Measurements from ENCODE around the gene EPB42.
"Not testable (repeated sequence)": the region's sequence is repeated elsewhere in the genome, so short reads cannot be mapped to it uniquely, and the experiment has no call there.

EPB42 gene

DNA sequence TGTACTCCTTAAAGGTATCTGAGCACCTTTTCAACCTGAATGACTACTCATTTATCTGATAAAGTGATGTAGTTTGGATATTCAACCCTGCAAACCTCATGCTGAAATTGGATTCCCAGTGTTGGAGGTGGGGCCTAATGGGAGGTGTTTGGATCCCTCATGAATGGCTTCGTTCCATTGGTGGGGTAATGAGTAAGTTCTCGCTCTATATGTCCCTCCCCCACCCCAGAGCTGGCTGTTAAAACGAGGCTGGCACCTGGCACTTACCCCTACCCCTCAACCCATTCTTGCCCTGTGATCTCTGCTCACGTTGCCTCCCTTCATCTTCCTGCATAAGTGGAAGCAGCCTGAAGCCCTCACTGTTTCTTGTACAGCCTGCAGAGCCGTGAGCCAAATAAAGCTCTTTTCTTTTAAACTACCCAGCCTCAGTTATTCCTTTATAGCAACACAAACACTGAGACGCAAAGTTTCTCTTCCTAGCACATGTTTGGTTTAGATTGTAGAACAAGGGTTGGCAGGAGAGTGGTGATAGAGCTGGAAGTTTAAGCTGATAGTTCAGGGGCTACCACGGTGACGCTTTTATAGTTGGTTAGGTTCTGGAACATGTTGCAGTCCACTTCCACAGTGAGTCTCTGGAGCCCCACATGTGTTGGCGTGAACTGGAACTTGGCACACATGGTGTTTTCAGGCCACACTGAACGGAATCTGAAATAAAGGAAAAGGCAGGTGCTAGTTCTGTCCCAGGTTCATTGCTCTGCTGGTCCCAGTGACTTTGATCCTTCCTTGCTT, 23.9 kb downstream of the EPB42 start:
- Histone ChIP-seq H3K4me1 (ENCODE audit: insufficient read depth, low read length) (no peaks in the 10 kb centered on the region), H3K27ac (ENCODE audit: low read depth, low read length) (no peak overlapping the region), H3K9me3 (ENCODE audit: low read length) (no peaks in the 10 kb centered on the region), H3K9ac (ENCODE audit: low read length) (no peak overlapping the region), H3K4me3 (ENCODE audit: low read depth in 1 of 2, low read length in 2 of 2) (no peak overlapping the region), H3K36me3 (ENCODE audit: insufficient read depth, low read length) (peaks cover 45% of the 10 kb centered on the region), H3K27me3 (ENCODE audit: control insufficient read depth in 1 of 2, insufficient read depth in 2 of 2, low read length in 2 of 2) (no peaks in the 10 kb centered on the region)

DNA sequence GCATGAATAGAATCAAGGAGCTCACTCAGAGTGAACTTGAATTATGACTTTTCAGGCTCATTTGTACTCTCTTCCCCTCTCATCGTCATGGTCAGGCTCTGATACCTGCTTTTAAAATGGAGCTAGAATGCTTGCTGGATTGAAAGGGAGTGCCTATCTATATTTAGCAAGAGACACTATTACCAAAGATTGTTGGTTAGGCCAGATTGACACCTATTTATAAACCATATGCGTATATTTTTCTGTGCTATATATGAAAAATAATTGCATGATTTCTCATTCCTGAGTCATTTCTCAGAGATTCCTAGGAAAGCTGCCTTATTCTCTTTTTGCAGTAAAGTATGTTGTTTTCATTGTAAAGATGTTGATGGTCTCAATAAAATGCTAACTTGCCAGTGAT, 26.0 kb downstream of the EPB42 start:
- Histone ChIP-seq H3K9ac (ENCODE audit: low read length) (no peak overlapping the region), H3K36me3 (ENCODE audit: insufficient read depth, low read length) (peaks cover 65% of the 10 kb centered on the region)

DNA sequence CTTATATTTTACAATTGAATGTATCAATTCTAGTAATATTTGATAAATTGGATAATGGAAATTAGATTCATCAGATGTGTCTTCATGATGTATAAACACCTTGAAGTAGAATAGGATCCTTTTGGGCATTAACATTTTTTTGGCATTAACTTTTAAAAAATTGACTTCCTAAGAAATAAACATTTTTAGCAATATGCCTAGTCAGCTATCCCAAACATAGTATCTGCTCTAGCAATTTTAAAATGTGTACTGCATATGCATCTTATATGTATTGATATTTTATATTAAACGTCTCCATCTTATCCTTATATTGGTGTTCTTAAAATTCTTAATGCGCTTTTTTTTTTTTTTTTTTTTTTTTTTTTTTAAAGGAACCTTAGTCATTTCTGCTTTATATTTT, 27.1 kb downstream of the EPB42 start:
- Histone ChIP-seq H3K4me3 (ENCODE audit: low read depth in 1 of 2, low read length in 2 of 2) (no peak overlapping the region), H3K9ac (ENCODE audit: low read length) (no peak overlapping the region), H3K27ac (ENCODE audit: low read depth, low read length) (no peak overlapping the region), H3K4me1 (ENCODE audit: insufficient read depth, low read length) (no peaks in the 10 kb centered on the region), H3K36me3 (ENCODE audit: insufficient read depth, low read length) (peaks cover 71% of the 10 kb centered on the region), H3K9me3 (ENCODE audit: low read length) (no peaks in the 10 kb centered on the region), H3K27me3 (ENCODE audit: control insufficient read depth in 1 of 2, insufficient read depth in 2 of 2, low read length in 2 of 2) (no peaks in the 10 kb centered on the region)

More for the DNA sequence above, 26.0 kb downstream of the EPB42 start:
- no peak overlapping the region for H3K4me3 ChIP-seq (ENCODE audit: low read depth in 1 of 2, low read length in 2 of 2)
- H3K27me3 ChIP-seq (ENCODE audit: control insufficient read depth in 1 of 2, insufficient read depth in 2 of 2, low read length in 2 of 2) = no peaks in the 10 kb centered on the region
- H3K4me1 ChIP-seq (ENCODE audit: insufficient read depth, low read length) = no peaks in the 10 kb centered on the region
- no peaks in the 10 kb centered on the region for H3K9me3 ChIP-seq (ENCODE audit: low read length)
- no peak overlapping the region for H3K27ac ChIP-seq (ENCODE audit: low read depth, low read length)

DNA sequence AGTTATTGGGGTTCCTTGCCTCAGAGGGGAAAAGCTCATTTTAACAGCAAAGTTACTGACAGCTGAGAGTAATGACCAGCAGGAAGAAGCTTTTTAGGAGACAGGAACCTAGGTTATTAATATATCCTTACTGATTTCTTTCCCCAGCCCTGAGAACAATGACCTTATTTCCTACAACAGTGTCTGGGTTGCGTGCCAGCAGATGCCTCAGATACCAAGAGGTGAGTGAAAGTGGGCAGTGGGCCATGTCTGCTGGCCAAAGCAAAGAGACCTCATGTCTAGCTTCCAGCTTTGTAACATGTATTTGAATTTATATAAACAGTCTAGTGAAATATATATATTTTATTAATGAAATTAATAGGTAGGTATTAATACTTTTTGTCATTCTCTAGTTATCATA, 30.6 kb downstream of the EPB42 start:
- no peaks in the 10 kb centered on the region for H3K27me3 ChIP-seq (ENCODE audit: control insufficient read depth in 1 of 2, insufficient read depth in 2 of 2, low read length in 2 of 2)
- H3K4me1 ChIP-seq (ENCODE audit: insufficient read depth, low read length) = peaks cover 4% of the 10 kb centered on the region
- no peaks in the 10 kb centered on the region for H3K9me3 ChIP-seq (ENCODE audit: low read length)
- peaks cover 54% of the 10 kb centered on the region for H3K36me3 ChIP-seq (ENCODE audit: insufficient read depth, low read length)
- H3K4me3 ChIP-seq (ENCODE audit: low read depth in 1 of 2, low read length in 2 of 2) = no peak overlapping the region
- no peak overlapping the region for H3K9ac ChIP-seq (ENCODE audit: low read length)
- no peak overlapping the region for H3K27ac ChIP-seq (ENCODE audit: low read depth, low read length)

DNA sequence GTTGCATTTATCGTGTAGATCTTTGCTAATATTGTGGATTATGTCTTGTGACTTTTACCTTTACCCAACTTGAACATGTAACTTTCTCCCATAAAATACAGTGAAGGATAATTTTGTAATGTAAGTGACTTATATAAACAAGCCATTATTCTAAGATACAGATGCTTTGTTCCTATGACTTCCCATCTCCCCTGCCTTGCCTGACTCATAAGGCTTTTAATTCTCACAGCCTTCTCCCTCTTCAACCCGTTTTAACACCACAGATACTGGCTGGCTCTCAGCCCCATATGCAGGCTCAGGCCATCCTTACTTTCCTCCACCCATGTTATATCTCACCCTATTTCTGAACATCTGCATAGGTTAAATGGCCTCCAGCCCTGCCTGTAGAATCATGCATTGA, 31.5 kb downstream of the EPB42 start:
- H3K27me3 ChIP-seq (ENCODE audit: control insufficient read depth in 1 of 2, insufficient read depth in 2 of 2, low read length in 2 of 2) = no peaks in the 10 kb centered on the region
- no peak overlapping the region for H3K9ac ChIP-seq (ENCODE audit: low read length)
- H3K36me3 ChIP-seq (ENCODE audit: insufficient read depth, low read length) = peaks cover 45% of the 10 kb centered on the region
- H3K4me1 ChIP-seq (ENCODE audit: insufficient read depth, low read length) = peaks cover 4% of the 10 kb centered on the region
- H3K4me3 ChIP-seq (ENCODE audit: low read depth in 1 of 2, low read length in 2 of 2) = no peak overlapping the region
- no peak overlapping the region for H3K27ac ChIP-seq (ENCODE audit: low read depth, low read length)
- no peaks in the 10 kb centered on the region for H3K9me3 ChIP-seq (ENCODE audit: low read length)

DNA sequence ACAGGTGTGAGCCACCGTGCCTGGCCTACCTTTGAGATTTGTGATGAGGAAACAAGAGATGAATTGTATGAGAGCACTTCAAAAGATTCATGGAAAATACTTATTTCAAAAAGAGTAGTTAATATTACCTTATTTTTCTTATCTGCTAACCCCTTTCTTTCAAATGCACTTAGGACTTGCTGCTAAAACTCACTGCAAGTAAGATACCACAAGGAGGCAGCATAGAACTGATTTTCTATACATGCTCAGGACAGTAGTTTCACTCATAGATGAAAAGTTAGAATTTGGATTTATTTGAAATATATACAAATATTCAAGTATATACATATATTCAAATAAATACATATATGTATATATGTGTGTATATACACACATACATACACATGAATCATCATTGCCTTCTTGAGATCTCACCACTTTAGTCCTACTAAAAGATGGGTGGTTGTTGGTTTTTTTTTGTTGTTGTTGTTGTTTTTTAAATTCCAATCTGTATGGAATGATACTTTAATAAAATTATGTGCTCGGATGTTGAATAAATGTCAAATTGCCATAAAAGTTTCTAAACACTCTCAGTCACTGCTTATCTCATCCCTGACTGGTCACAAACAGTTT, 33.2 kb downstream of the EPB42 start:
- Histone ChIP-seq H3K4me1 (ENCODE audit: insufficient read depth, low read length) (peaks cover 4% of the 10 kb centered on the region), H3K9ac (ENCODE audit: low read length) (no peak overlapping the region), H3K36me3 (ENCODE audit: insufficient read depth, low read length) (peaks cover 33% of the 10 kb centered on the region), H3K27me3 (ENCODE audit: control insufficient read depth in 1 of 2, insufficient read depth in 2 of 2, low read length in 2 of 2) (no peaks in the 10 kb centered on the region), H3K9me3 (ENCODE audit: low read length) (no peaks in the 10 kb centered on the region), H3K4me3 (ENCODE audit: low read depth in 1 of 2, low read length in 2 of 2) (no peak overlapping the region), H3K27ac (ENCODE audit: low read depth, low read length) (no peak overlapping the region)

DNA sequence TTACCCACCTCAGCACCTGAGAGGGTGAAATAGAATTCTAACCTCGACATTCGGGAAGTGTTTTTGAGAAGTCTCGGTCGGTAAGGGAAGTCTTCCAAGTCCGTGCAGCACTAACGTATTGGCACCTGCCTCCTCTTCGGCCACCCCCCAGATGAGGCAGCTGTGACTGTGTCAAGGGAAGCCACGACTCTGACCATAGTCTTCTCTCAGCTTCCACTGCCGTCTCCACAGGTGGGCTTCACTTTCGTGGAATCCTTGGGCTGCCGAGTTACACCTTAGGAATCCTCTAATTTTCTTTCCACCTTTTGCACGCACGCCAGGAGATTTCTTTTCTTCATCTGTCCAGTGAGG, 34.8 kb downstream of the EPB42 start:
- Histone ChIP-seq H3K36me3 (ENCODE audit: insufficient read depth, low read length) (peaks cover 17% of the 10 kb centered on the region), H3K9ac (ENCODE audit: low read length) (peak overlapping the region; percentile 57), H3K4me3 (ENCODE audit: low read depth in 1 of 2, low read length in 2 of 2) (peak overlapping the region; percentile 72 to 80), H3K27ac (ENCODE audit: low read depth, low read length) (peak overlapping the region; percentile 64), H3K4me1 (ENCODE audit: insufficient read depth, low read length) (peaks cover 4% of the 10 kb centered on the region), H3K9me3 (ENCODE audit: low read length) (no peaks in the 10 kb centered on the region), H3K27me3 (ENCODE audit: control insufficient read depth in 1 of 2, insufficient read depth in 2 of 2, low read length in 2 of 2) (no peaks in the 10 kb centered on the region)

DNA sequence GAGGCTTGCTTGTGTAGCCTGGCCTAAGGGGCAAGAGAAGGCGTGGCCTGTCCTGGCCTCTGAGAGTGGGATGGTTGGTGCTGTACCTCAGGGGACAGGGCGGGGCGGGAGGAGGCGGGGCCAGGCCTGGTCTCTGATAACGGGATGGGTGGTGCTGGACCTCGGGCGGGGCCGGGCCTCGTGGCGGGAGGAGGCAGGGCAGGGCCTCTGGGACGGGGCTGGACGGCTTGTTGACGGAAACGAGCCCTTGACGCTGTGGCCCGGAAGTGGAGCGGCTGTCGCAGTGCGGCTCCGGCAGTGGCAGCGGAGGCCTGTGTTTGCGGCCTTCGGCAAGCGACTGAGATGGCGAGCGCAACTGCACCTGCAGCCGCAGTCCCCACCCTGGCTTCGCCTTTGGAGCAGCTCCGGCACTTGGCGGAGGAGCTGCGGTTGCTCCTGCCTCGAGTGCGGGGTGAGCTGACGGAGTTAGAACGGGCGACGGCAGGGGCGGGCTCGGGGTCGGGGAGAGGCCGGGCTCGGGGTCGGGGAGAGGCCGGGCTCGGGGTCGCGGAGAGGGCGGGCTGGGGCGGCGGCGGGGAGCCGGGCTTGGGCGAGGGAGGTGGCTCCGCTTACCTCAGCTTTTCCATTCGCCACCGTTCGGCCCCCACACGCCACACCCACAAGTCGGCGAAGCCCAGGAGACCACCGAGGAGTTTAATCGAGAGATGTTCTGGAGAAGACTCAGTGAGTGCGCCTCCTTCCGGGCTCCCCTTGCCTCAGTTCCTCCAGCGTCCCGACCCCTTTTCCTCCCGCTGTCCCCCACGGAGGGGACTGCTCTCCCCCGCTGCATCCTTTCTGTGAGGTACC, 35.4 kb downstream of the EPB42 start, which contains the start of gene CCNDBP1:
Gene CCNDBP1, plus strand, starts transcription at position 247 of the 846 bp plus-strand sequence. Its CDS starts 96 bp downstream, at position 343.
- Histone ChIP-seq H3K36me3 (ENCODE audit: insufficient read depth, low read length) (peaks cover 11% of the 10 kb centered on the region), H3K9me3 (ENCODE audit: low read length) (no peaks in the 10 kb centered on the region), H3K9ac (ENCODE audit: low read length) (peak within 1 kb of the TSS; percentile 57), H3K4me3 (ENCODE audit: low read depth in 1 of 2, low read length in 2 of 2) (peak within 1 kb of the TSS; percentile 72 to 80), H3K27me3 (ENCODE audit: control insufficient read depth in 1 of 2, insufficient read depth in 2 of 2, low read length in 2 of 2) (no peaks in the 10 kb centered on the region), H3K27ac (ENCODE audit: low read depth, low read length) (peak within 1 kb of the TSS; percentile 64), H3K4me1 (ENCODE audit: insufficient read depth, low read length) (peaks cover 4% of the 10 kb centered on the region)

DNA sequence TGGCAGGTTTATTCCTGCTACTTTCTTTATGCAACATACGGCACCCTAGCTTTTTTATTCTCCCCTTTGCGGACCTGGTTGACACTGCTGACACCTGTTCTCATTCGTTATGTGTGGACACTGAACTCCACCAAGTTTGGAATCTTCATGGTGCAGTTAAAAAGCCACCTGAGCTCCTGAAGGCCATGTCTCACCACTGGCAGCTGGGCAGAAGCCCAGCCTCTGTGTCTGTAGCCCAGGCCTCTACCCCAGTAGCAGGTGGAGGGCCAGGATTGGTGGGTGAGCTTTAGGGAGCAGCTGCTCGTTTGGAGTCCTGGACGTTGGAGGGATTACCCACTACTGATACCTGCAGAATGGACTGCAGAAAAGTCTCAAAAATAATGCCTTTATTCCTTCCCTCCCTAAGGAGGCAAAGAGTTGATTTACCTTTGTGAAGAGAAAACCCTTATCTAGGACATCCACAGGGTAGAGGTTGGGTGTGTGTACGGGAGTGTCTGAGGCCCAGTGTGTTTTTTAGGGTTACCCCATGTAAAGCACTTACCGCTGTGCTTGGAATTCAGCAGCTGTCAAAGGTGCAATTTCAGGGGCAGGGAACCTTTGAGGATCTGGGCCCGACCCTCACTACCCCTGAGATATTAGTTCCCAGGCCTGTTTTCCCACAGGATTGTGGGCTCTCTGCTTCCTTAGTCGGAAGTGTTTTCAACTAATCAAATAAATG, 36.3 kb downstream of the EPB42 start:
- Histone ChIP-seq H3K4me3 (ENCODE audit: low read depth in 1 of 2, low read length in 2 of 2) (peak overlapping the region; percentile 72 to 80), H3K27ac (ENCODE audit: low read depth, low read length) (peak overlapping the region; percentile 35), H3K27me3 (ENCODE audit: control insufficient read depth in 1 of 2, insufficient read depth in 2 of 2, low read length in 2 of 2) (no peaks in the 10 kb centered on the region), H3K9ac (ENCODE audit: low read length) (no peak overlapping the region), H3K9me3 (ENCODE audit: low read length) (no peaks in the 10 kb centered on the region), H3K36me3 (ENCODE audit: insufficient read depth, low read length) (peaks cover 5% of the 10 kb centered on the region), H3K4me1 (ENCODE audit: insufficient read depth, low read length) (peaks cover 4% of the 10 kb centered on the region)

DNA sequence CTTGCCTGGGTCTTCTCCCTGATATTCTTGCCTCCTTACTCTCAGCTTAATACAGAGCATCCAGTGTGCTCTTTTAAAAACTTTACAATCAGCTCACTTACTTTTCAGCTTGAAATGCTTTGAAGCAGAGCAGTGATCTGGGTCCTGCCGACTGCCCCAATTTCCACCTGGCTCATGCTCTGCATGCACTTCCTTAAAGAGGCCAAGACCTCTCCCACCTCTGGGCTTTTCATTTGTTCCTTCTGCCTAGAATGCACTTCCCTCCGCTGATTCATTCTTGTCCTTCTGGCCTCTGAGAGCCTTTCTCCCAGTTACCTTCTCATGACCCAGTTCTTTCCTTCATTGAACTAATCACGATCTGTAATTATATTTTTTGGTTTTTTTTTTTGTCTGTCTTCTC, 37.5 kb downstream of the EPB42 start:
- Histone ChIP-seq H3K4me3 (ENCODE audit: low read depth in 1 of 2, low read length in 2 of 2) (no peak overlapping the region), H3K27me3 (ENCODE audit: control insufficient read depth in 1 of 2, insufficient read depth in 2 of 2, low read length in 2 of 2) (no peaks in the 10 kb centered on the region), H3K9me3 (ENCODE audit: low read length) (no peaks in the 10 kb centered on the region), H3K4me1 (ENCODE audit: insufficient read depth, low read length) (peaks cover 4% of the 10 kb centered on the region), H3K9ac (ENCODE audit: low read length) (no peak overlapping the region), H3K36me3 (ENCODE audit: insufficient read depth, low read length) (no peaks in the 10 kb centered on the region), H3K27ac (ENCODE audit: low read depth, low read length) (no peak overlapping the region)

DNA sequence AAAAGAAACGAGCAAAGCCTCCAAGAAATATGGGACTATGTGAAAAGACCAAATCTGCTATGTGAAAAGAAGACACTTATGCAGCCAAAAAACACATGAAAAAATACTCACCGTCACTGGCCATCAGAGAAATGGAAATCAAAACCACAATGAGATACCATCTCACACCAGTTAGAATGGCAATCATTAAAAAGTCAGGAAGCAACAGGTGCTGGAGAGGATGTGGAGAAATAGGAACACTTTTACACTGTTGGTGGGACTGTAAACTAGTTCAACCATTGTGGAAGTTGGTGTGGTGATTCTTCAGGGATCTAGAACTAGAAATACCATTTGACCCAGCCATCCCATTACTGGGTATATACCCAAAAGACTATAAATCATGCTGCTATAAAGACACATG, 43.7 kb downstream of the EPB42 start:
- H3K36me3 ChIP-seq (ENCODE audit: insufficient read depth, low read length); H3K9ac ChIP-seq (ENCODE audit: low read length); H3K4me1 ChIP-seq (ENCODE audit: insufficient read depth, low read length); H3K9me3 ChIP-seq (ENCODE audit: low read length); H3K27me3 ChIP-seq (ENCODE audit: control insufficient read depth in 1 of 2, insufficient read depth in 2 of 2, low read length in 2 of 2); H3K4me3 ChIP-seq (ENCODE audit: low read depth in 1 of 2, low read length in 2 of 2); H3K27ac ChIP-seq (ENCODE audit: low read depth, low read length): not testable (repeated sequence)

Data from muscle layer of colon (tissue), 2 donors.